Epithelial cell of esophagus (primary cell): Measurements from ENCODE around the gene COL13A1.

Source experiments
- DNase-seq: peaks from one replicate; pipeline ENCODE4 v3.0.0; 2010; ENCODE audit warnings: low read depth
- H3K4me3 ChIP-seq: 2 replicates; pipeline ENCODE4 v1.5.1; 2011; ENCODE audit warnings: mild to moderate bottlenecking, low read length, control low read depth
- CTCF ChIP-seq: IDR thresholded peaks from 2 replicates; pipeline ENCODE4 v1.5.1; 2011; ENCODE audit warnings: low read depth, mild to moderate bottlenecking, low read length, control low read depth, inconsistent platforms; ENCODE audit not compliant: insufficient read depth; ENCODE audit errors: missing control alignments

Gene COL13A1

GRCh38 chr10:69769395-69769992 is 32.2 kb upstream of the COL13A1 start:
- DNase-seq, result peak; percentile 61
- TF ChIP-seq CTCF, result no peak
- no peak overlapping the region for H3K4me3 ChIP-seq

- TF ChIP-seq CTCF, result no peak
- no peak overlapping the region for H3K4me3 ChIP-seq
- no peak for DNase-seq
Observed at GRCh38 chr10:69772933-69773704, 28.6 kb upstream of the COL13A1 start.

GRCh38 chr10:69774596-69774995 is 27.1 kb upstream of the COL13A1 start:
- no peak for DNase-seq
- no peak for TF ChIP-seq CTCF
- H3K4me3 ChIP-seq, result no peak overlapping the region

GRCh38 chr10:69780077-69780476 is 21.6 kb upstream of the COL13A1 start:
- TF ChIP-seq CTCF, result no peak
- no peak for DNase-seq

GRCh38 chr10:69781576-69781975 is 20.1 kb upstream of the COL13A1 start:
- no peak for TF ChIP-seq CTCF
- H3K4me3 ChIP-seq, result no peak overlapping the region

More at GRCh38 chr10:69780077-69780476, 21.6 kb upstream of the COL13A1 start:
- no peak overlapping the region for H3K4me3 ChIP-seq

GRCh38 chr10:69783515-69783914 is 18.2 kb upstream of the COL13A1 start:
- no peak for DNase-seq
- no peak for TF ChIP-seq CTCF
- H3K4me3 ChIP-seq, result no peak overlapping the region

More at GRCh38 chr10:69781576-69781975, 20.1 kb upstream of the COL13A1 start:
- no peak for DNase-seq
